ENCODE measurements around the gene SERPINB1. TPM values are rescaled to one million over a fixed set of nuclear protein-coding genes. Genes with fewer than 3 reads are reported as not detected.

SERPINB1 gene
- total RNA-seq, 2 experiments from 2014 or later = 200 to 243 TPM

DNA sequence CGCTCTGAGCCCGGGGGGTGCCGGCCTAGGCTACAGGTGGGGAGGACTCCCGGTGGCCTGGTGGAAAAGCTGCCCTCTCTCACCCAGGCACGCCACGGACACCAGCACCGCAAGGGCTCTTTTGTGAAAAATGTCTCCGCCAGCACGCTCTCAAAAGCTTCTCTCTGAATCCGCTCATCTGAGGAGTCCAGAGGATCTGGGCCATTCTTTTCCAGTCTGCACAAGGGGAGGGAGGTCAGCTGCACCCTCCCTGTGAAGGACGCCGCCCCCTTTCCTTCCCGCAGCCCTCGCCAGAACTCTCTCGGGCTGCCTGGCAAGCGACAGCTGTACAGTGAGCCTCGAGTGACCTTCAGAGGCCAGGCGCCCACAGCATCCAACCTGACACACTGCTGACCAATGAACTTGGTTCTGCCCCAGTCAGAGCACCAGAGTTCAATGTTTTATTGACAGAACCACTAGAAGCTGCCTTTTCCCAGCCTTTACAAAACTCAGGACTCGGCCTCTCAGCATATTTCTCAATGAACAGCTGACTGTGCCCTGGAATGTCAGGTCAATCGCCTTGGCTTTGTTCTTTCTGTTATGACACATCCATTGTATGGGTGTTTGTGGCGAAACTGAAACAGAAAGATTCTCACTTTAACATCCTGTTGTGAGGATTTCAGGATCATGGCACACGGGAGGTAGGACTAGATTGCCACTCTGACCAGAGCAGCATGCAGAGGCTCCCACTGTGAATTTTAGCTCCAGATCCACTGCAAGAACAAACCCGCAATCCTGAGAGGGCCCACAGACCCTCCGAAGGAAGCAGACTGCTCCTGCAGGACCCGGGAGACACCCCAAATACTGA, 34.8 kb upstream of the SERPINB1 start:
- Mint-ChIP-seq H3K27me3 (no peaks in the 10 kb centered on the region), H3K4me3 (peak overlapping the region; percentile 74), H3K9me3 (ENCODE audit: low read depth) (peaks cover 3% of the 10 kb centered on the region), H3K4me1 (peaks cover 81% of the 10 kb centered on the region), H3K36me3 (ENCODE audit: low read depth) (peaks cover 16% of the 10 kb centered on the region), H3K27ac (peak overlapping the region; percentile 87)
- ChIA-PET CTCF (interaction anchor here (0.7 to 1.4 kb wide), 4 partner anchors 22 to 55 kb away, joined by 3 to 5 read pairs (median 3); no protein-coding TSS in a partner anchor), POLR2A (interaction anchor here (0.6 to 1.2 kb wide), 4 partner anchors 10 to 113 kb away, joined by 3 read pairs; partner anchors contain the start of gene SERPINB9)
- intact Hi-C loops (cut with DNase I, micrococcal nuclease) = loop anchor here (2.0 kb wide), 2 partner anchors 14 to 22 kb away; no protein-coding TSS in a partner anchor
- DNase-seq (no peak), ATAC-seq (peak; percentile 51)

DNA sequence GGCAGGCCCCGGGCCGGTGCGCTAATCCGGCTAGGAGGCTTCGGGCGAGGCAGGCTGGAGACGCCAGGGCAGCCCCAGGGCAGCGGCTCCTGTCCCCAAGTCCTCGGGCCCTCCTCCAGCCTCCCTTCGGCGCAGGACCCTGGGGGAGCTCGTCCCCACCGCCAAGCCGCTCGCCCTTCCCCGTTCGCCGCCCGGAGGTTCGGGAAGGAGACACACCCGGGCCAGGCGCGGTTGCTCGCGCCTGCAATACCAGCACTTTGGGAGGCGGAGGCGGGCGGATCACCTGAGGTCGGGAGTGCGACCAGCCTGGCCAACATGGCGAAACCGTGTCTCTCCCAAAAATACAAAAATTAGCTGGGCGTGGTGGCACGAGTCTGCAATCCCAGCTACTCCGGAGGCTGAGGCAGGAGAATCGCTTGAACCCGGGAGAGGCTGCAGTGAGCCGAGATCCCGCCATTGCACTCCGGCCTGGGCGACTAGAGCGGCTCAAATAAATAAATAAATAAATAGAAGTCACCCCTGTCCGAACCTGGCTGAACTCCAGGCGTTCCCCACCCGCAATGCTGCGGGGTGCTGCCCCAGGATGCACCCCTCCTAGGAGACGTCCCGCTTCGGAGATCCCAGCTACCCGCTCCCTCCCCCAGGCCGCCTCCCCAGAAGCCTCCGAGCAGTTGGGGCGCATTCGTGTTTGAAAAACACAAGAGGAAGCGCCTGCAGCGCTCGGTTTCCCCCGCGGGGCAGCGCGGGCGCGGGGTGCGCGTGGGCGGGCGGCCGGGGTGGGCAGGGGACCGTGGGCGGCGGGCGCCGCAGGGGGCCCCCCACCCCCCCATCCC, 33.9 kb upstream of the SERPINB1 start:
- DNase-seq (peak; percentile 68), ATAC-seq (peak; percentile 45)
- intact Hi-C loops (cut with DNase I, micrococcal nuclease) = loop anchor here (2.0 kb wide), 2 partner anchors 15 to 23 kb away; no protein-coding TSS in a partner anchor
- H3K27me3 Mint-ChIP-seq = no peaks in the 10 kb centered on the region
- H3K9me3 Mint-ChIP-seq (ENCODE audit: low read depth) = peaks cover 2% of the 10 kb centered on the region
- ChIA-PET POLR2A (interaction anchor here (0.9 to 1.2 kb wide), 3 partner anchors 10 to 27 kb away, joined by 3 read pairs; partner anchors contain the start of gene SERPINB9), CTCF (interaction anchor here (0.7 to 1.4 kb wide), 4 partner anchors 23 to 56 kb away, joined by 3 to 5 read pairs (median 3); no protein-coding TSS in a partner anchor)
- peak overlapping the region; percentile 79 for H3K27ac Mint-ChIP-seq
- peaks cover 13% of the 10 kb centered on the region for H3K36me3 Mint-ChIP-seq (ENCODE audit: low read depth)
- peaks cover 77% of the 10 kb centered on the region for H3K4me1 Mint-ChIP-seq
- H3K4me3 Mint-ChIP-seq = peak overlapping the region; percentile 74

DNA sequence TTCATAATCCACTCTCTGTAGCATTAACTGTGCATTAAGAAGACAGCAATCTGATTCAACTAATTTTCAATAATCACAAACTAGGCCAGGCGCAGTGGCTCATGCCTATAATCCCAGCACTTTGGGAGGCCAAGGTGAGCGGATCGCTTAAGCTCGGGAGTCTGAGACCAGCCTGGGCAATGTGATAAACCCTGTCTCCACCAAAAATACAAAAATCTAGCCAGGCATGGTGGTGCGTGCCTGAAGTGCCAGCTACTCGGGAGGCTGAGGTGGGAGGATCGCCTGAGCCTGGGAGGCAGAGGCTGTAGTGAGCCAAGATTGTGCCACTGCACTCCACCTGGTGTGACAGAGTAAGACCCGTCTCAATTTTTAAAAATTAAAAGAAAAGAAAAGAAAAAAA, 32.0 kb upstream of the SERPINB1 start:
- peaks cover 69% of the 10 kb centered on the region for H3K4me1 Mint-ChIP-seq
- intact Hi-C loops (cut with DNase I, micrococcal nuclease) = no loop called here
- H3K27me3 Mint-ChIP-seq = no peaks in the 10 kb centered on the region
- DNase-seq = no peak
- no peaks in the 10 kb centered on the region for H3K9me3 Mint-ChIP-seq (ENCODE audit: low read depth)
- no peak for ATAC-seq
- no peak overlapping the region for H3K27ac Mint-ChIP-seq
- H3K4me3 Mint-ChIP-seq = no peak overlapping the region
- ChIA-PET CTCF (no interaction called here), POLR2A (no interaction called here)
- peaks cover 8% of the 10 kb centered on the region for H3K36me3 Mint-ChIP-seq (ENCODE audit: low read depth)

DNA sequence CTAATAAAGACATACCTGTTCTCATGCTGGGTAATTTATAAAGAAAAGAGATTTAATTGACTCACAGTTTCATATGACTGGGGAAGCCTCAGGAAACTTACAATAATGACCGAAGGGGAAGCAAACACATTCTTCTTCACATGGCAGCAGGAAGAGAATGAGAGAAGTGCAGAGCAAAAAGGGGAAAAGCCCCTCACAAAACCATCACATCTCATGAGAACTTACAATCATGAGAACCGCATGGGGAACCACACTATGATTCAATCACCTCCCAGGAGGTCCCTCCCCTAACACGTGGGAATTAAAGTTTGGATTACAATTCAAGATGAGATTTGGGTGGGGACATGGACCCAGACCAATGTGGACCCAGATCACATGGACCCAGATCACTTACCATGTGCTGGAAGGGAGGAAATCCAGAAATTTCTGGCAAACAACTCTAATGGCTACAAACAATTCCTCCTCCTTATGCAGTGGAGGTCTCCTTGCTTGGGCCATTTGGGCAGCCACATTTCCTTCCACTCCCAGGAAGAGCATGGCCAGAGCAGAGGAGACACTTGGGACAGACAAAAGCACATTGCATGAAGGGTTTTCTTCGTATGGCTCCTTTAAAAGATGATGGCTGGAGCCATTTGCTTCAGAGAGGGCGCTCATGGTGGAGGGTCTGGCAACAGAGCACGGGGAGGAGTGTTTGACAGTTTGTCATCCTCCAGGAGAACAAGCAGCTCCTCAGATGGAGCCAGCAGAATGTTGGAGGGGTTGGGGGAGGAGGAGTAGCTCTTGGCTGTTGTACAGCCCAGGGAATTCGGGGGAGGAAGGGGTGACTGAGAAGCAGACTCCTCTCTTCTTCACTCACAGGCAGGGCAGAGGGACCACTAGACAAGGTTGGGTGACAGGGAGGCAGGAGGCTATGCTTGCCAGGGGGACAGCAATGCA, 31.0 kb upstream of the SERPINB1 start:
- Mint-ChIP-seq H3K27ac (peak overlapping the region; percentile 67), H3K9me3 (ENCODE audit: low read depth) (no peaks in the 10 kb centered on the region), H3K36me3 (ENCODE audit: low read depth) (peaks cover 8% of the 10 kb centered on the region), H3K27me3 (no peaks in the 10 kb centered on the region), H3K4me3 (no peak overlapping the region), H3K4me1 (peaks cover 67% of the 10 kb centered on the region)
- ATAC-seq (no peak), DNase-seq (no peak)
- ChIA-PET CTCF (interaction anchor here (1.0 to 1.9 kb wide), 2 partner anchors 8 to 23 kb away, joined by 3 to 8 read pairs; no protein-coding TSS in a partner anchor), POLR2A (interaction anchor here (0.8 kb wide), 1 partner anchor 26 kb away, joined by 3 read pairs; no protein-coding TSS in a partner anchor)
- intact Hi-C loops (cut with DNase I, micrococcal nuclease) = loop anchor here in 1 of 2 experiments (1.0 kb wide), 1 partner anchor 9 kb away; no protein-coding TSS in a partner anchor

DNA sequence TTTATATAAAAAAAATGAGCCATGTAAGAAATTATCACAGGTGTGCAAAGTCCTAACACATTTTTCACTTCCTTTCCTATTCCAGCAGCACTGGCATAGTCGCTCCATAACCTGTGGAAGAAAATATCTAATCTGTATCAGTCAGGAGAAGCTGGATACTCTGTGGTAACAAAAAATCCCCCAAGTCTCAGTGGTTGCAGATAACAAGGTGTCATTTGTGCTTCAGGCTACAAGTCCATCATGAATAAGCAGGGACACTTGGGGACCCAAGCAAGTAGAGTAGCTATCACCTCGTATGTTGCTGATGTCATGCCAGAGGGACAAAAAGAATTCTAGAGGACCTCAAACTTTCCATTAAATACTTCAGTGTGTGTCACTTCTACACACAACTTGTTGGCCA, 30.3 kb upstream of the SERPINB1 start:
- no peak overlapping the region for H3K27ac Mint-ChIP-seq
- POLR2A ChIA-PET = interaction anchor here (0.8 kb wide), 1 partner anchor 27 kb away, joined by 3 read pairs; no protein-coding TSS in a partner anchor

DNA sequence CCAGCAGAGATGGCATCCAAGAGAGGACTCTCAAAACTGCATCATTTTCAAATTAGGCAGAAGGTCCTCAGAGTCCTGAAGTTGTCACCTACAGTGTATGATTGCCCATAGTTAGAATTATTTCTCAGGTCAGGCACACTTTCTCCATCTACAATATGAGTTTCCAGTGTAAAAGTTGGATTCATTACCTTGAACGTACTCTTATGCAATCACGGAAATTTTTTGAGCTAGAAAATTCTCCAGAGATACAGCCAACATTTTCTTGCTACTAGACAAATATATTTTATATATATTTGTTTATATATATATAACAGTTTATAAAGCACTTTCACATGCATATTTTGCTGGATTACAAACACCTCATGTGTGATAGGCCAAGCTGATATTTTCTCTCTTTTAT, 29.4 kb upstream of the SERPINB1 start:
- no peak for DNase-seq
- no peaks in the 10 kb centered on the region for H3K9me3 Mint-ChIP-seq (ENCODE audit: low read depth)
- CTCF ChIA-PET = interaction anchor here (0.8 to 1.9 kb wide), 6 partner anchors 10 to 65 kb away, joined by 3 to 8 read pairs (median 4); no protein-coding TSS in a partner anchor
- H3K36me3 Mint-ChIP-seq (ENCODE audit: low read depth) = peaks cover 4% of the 10 kb centered on the region
- no peak overlapping the region for H3K27ac Mint-ChIP-seq
- H3K4me1 Mint-ChIP-seq = peaks cover 60% of the 10 kb centered on the region
- no peaks in the 10 kb centered on the region for H3K27me3 Mint-ChIP-seq
- intact Hi-C loops (cut with DNase I, micrococcal nuclease) = no loop called here
- POLR2A ChIA-PET = no interaction called here
- ATAC-seq = no peak
- no peak overlapping the region for H3K4me3 Mint-ChIP-seq

More for the DNA sequence above, 30.3 kb upstream of the SERPINB1 start:
- CTCF ChIA-PET = interaction anchor here (0.7 to 1.9 kb wide), 4 partner anchors 9 to 42 kb away, joined by 3 to 8 read pairs (median 4); no protein-coding TSS in a partner anchor
- H3K4me3 Mint-ChIP-seq = no peak overlapping the region
- no peaks in the 10 kb centered on the region for H3K27me3 Mint-ChIP-seq
- intact Hi-C loops (cut with DNase I, micrococcal nuclease) = loop anchor here in 1 of 2 experiments (1.0 kb wide), 1 partner anchor 9 kb away; no protein-coding TSS in a partner anchor
- no peak for ATAC-seq
- peaks cover 63% of the 10 kb centered on the region for H3K4me1 Mint-ChIP-seq
- H3K9me3 Mint-ChIP-seq (ENCODE audit: low read depth) = no peaks in the 10 kb centered on the region
- H3K36me3 Mint-ChIP-seq (ENCODE audit: low read depth) = peaks cover 8% of the 10 kb centered on the region
- DNase-seq = no peak

DNA sequence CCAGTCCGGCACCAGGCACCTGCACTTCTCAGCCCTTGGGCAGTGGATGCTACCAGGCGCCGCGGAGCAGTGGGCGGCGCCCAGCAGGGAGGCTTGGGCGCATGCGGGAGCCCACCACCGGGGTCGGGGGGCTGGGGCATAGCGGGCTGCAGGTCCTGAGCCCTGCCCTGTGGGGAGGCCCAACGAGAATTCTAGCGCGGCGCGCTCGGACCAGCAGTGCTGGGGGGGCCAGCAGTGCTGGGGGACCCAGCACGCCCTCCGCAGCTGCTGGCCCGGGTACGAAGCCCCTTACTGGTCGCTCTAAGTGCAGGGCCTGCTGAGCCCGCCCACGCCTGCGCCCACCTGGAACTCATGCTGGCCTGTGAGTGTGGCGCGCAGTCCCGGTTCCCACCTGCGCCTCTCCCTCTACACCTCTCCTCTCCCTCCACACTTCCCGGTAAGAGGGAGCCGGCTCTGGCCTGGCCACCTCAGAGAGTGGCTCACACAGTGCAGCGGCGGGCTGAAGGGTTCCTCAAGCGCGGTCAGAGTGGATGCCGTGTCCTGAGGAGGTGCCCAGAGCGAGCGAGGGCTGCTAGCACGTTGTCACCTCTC, 28.5 kb upstream of the SERPINB1 start:
- H3K4me3 Mint-ChIP-seq = no peak overlapping the region
- H3K27ac Mint-ChIP-seq = no peak overlapping the region
- no peaks in the 10 kb centered on the region for H3K27me3 Mint-ChIP-seq
- peaks cover 4% of the 10 kb centered on the region for H3K36me3 Mint-ChIP-seq (ENCODE audit: low read depth)
- ChIA-PET POLR2A (interaction anchor here (0.6 to 2.9 kb wide), 9 partner anchors 9 to 120 kb away, joined by 3 to 31 read pairs (median 9); partner anchors contain the start of gene SERPINB1), CTCF (interaction anchor here (0.6 to 3.7 kb wide), 12 partner anchors 8 to 135 kb away, joined by 3 to 22 read pairs (median 5); partner anchors contain the start of gene SERPINB1)
- H3K4me1 Mint-ChIP-seq = peaks cover 70% of the 10 kb centered on the region
- ATAC-seq (no peak), DNase-seq (no peak)
- intact Hi-C loops (cut with DNase I, micrococcal nuclease) = no loop called here
- no peaks in the 10 kb centered on the region for H3K9me3 Mint-ChIP-seq (ENCODE audit: low read depth)

DNA sequence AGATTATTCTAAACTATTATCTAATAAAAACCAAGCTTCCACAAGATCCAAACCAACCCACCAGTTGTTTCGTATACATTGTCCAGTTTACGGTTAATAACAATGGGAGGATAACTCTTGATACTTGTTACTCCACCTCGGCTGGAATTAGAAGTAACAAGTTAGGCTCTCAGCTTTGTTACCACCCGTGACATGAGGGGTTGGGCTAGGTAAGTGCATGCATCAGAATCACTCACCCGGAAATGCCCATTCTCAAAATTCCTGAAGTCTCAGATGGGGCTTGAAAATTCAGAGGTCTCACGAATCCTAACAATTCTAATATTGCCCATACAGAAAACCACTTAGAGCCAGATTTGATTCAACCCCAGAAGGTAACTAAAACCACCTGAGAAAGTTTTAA, 27.0 kb upstream of the SERPINB1 start:
- Mint-ChIP-seq H3K4me1 (peaks cover 65% of the 10 kb centered on the region), H3K27ac (peak overlapping the region; percentile 89), H3K27me3 (no peaks in the 10 kb centered on the region), H3K4me3 (peak overlapping the region; percentile 46), H3K36me3 (ENCODE audit: low read depth) (peaks cover 4% of the 10 kb centered on the region), H3K9me3 (ENCODE audit: low read depth) (no peaks in the 10 kb centered on the region)
- ATAC-seq (peak; percentile 9), DNase-seq (no peak)
- POLR2A ChIA-PET = interaction anchor here (0.7 to 2.9 kb wide), 16 partner anchors 7 to 121 kb away, joined by 3 to 31 read pairs (median 6); no protein-coding TSS in a partner anchor
- CTCF ChIA-PET = interaction anchor here (0.7 to 3.7 kb wide), 10 partner anchors 10 to 83 kb away, joined by 3 to 22 read pairs (median 6); partner anchors contain the start of gene SERPINB1
- intact Hi-C loops (cut with DNase I, micrococcal nuclease) = no loop called here

DNA sequence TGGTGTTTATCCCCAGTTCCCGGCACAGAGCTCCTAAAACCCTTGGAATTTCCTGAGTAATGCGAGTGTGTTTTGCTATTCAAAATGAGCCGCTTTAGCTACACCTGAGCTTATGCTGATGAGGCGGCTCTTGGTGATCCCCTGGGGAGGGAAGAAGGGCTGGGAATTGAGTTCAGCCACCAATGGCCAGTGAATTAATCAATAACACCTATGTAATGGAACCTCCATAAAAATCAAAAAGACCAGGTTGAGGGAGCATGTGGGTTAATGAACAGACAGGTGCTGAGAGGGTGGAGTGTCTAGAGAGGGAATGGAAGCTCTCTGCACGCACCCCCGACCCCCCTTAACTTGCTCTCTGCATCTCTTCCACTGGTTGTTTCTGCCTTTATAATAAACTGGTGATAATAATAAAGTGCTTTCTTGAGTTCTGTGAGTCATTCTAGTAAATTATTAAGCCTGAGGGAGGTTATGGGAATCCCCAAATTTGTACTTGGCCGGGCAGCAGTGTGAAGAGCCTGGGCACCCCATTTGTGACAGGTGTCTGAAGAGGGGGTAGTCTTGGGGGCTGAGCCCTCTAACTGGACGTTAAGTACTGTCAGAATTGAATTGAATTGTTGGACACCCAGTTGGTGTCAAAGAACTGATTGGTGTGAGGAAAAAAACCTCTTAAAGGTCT, 24.6 kb upstream of the SERPINB1 start:
- no peaks in the 10 kb centered on the region for H3K9me3 Mint-ChIP-seq (ENCODE audit: low read depth)
- H3K36me3 Mint-ChIP-seq (ENCODE audit: low read depth) = peaks cover 2% of the 10 kb centered on the region
- ATAC-seq (no peak), DNase-seq (no peak)
- H3K4me1 Mint-ChIP-seq = peaks cover 72% of the 10 kb centered on the region
- CTCF ChIA-PET = interaction anchor here (1.3 to 1.9 kb wide), 6 partner anchors 11 to 123 kb away, joined by 3 to 11 read pairs (median 4); partner anchors contain the start of gene SERPINB1
- no peaks in the 10 kb centered on the region for H3K27me3 Mint-ChIP-seq
- intact Hi-C loops (cut with DNase I, micrococcal nuclease) = no loop called here
- no peak overlapping the region for H3K27ac Mint-ChIP-seq
- no peak overlapping the region for H3K4me3 Mint-ChIP-seq
- POLR2A ChIA-PET = interaction anchor here (0.7 to 1.3 kb wide), 3 partner anchors 9 to 70 kb away, joined by 3 to 4 read pairs (median 3); partner anchors contain the start of gene SERPINB1

Data from activated CD4-positive, alpha-beta T cell treated with anti-CD3 and anti-CD28 coated beads for 36 hours (primary cell).